KMS-11 (cell line): Measurements from ENCODE around the gene DLD.

Source experiments
- H2AFZ ChIP-seq: fragments of 200-600 bp; sonication (generic); 2 replicates; pipeline ENCODE4 v1.6.1; 2016; ENCODE audit warnings: antibody characterized with exemption, mixed run types, low read depth
- H3K27ac ChIP-seq: fragments of 200-600 bp; sonication (generic); 2 replicates; pipeline ENCODE4 v1.6.1; 2016; ENCODE audit warnings: mild to moderate bottlenecking, mixed run types
- H3K27me3 ChIP-seq: fragments of 200-600 bp; sonication (generic); 2 replicates; pipeline ENCODE4 v1.6.1; 2017; ENCODE audit warnings: mild to moderate bottlenecking, low read depth, mixed run types, moderate library complexity; ENCODE audit not compliant: insufficient read depth
- H3K36me3 ChIP-seq: fragments of 200-600 bp; sonication (generic); 2 replicates; pipeline ENCODE4 v1.6.1; 2017; ENCODE audit warnings: mild to moderate bottlenecking, mixed run types; ENCODE audit not compliant: insufficient read depth
- H3K4me1 ChIP-seq: fragments of 200-600 bp; sonication (generic); 2 replicates; pipeline ENCODE4 v1.6.1; 2016; ENCODE audit warnings: mild to moderate bottlenecking, low read depth, mixed run types; ENCODE audit not compliant: poor library complexity, severe bottlenecking
- H3K4me2 ChIP-seq: fragments of 200-600 bp; sonication (generic); 2 replicates; pipeline ENCODE4 v1.7.0; 2016; ENCODE audit warnings: mild to moderate bottlenecking, mixed run types
- H3K4me3 ChIP-seq: fragments of 200-600 bp; sonication (generic); IDR thresholded peaks from 2 replicates; pipeline ENCODE4 v1.6.1; 2017; ENCODE audit warnings: low read depth, low read length, mixed read lengths; ENCODE audit not compliant: insufficient read depth
- H3K79me2 ChIP-seq: fragments of 200-600 bp; sonication (generic); 2 replicates; pipeline ENCODE4 v1.6.1; 2016; ENCODE audit warnings: low read depth, mixed run types; ENCODE audit not compliant: insufficient read depth
- H3K9ac ChIP-seq: fragments of 200-600 bp; sonication (generic); 2 replicates; pipeline ENCODE4 v1.6.1; 2016; ENCODE audit warnings: mild to moderate bottlenecking, mixed run types
- H4K20me1 ChIP-seq: fragments of 200-600 bp; sonication (generic); 2 replicates; pipeline ENCODE4 v1.6.1; 2016; ENCODE audit warnings: mild to moderate bottlenecking, mixed run types; ENCODE audit not compliant: insufficient read depth
- CTCF ChIP-seq: fragments of 200-600 bp; sonication (generic); conservative IDR thresholded peaks from 2 replicates; pipeline ENCODE4 v1.6.1; 2017; ENCODE audit warnings: low read depth, mild to moderate bottlenecking, antibody characterized with exemption, low read length, moderate library complexity, mixed read lengths

DLD gene

GRCh38 chr7:107907790-107908189, 16.8 kb downstream of the DLD start:
- no peak overlapping the region for H2AFZ ChIP-seq
- H3K79me2 ChIP-seq, result peaks cover 3% of the 10 kb centered on the region; the same call in 1 of the 2 replicates
- no peaks in the 10 kb centered on the region for H3K27me3 ChIP-seq
- H3K9ac ChIP-seq, result no peak overlapping the region
- H3K4me3 ChIP-seq, result no peak overlapping the region
- H3K27ac ChIP-seq, result no peak overlapping the region
- 0 out of 2 replicates have a peak, but pooled peaks cover under 1% of the 10 kb centered on the region for H4K20me1 ChIP-seq
- no peak overlapping the region for H3K4me2 ChIP-seq
- peaks cover 6% of the 10 kb centered on the region; the same call in 1 of the 2 replicates for H3K36me3 ChIP-seq
- H3K4me1 ChIP-seq, result no peaks in the 10 kb centered on the region
- no peak for TF ChIP-seq CTCF

- H3K4me3 ChIP-seq, result no peak overlapping the region
- no peak for TF ChIP-seq CTCF
- no peak overlapping the region for H3K27ac ChIP-seq
- H3K4me2 ChIP-seq, result no peak overlapping the region
- H3K79me2 ChIP-seq, result peaks cover 7% of the 10 kb centered on the region; the same call in 1 of the 2 replicates
- no peaks in the 10 kb centered on the region for H3K4me1 ChIP-seq
- H3K27me3 ChIP-seq, result no peaks in the 10 kb centered on the region
- H3K9ac ChIP-seq, result no peak overlapping the region
- H3K36me3 ChIP-seq, result peaks cover 6% of the 10 kb centered on the region; the same call in 1 of the 2 replicates
- H2AFZ ChIP-seq, result no peak overlapping the region
- no peaks in the 10 kb centered on the region for H4K20me1 ChIP-seq
Measured at GRCh38 chr7:107909445-107909844, 18.5 kb downstream of the DLD start.

DNA sequence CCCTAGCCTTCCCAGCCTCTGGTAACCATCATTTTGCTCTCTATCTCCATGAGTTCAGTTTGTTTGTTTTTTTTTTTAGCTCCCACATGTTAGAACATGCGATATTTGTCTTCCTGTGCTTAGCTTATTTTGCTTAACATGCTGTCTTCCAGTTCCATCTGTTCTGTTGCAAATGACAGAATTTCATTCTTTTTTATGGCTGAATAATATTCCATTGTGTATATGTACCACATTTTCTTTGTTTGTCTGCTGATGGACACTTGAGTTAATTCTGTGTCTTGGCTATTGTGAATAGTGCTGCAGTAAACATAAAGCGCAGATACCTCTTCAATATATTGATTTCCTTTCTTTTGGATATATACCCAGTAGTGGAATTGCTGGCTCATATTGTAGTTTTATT, 21.0 kb downstream of the DLD start:
- no peaks in the 10 kb centered on the region for H3K27me3 ChIP-seq
- TF ChIP-seq CTCF, result no peak
- H3K4me1 ChIP-seq, result peaks cover 3% of the 10 kb centered on the region
- no peak overlapping the region for H3K27ac ChIP-seq
- no peaks in the 10 kb centered on the region for H4K20me1 ChIP-seq
- H2AFZ ChIP-seq, result no peak overlapping the region
- H3K4me2 ChIP-seq, result no peak overlapping the region
- peaks cover 7% of the 10 kb centered on the region; the same call in 1 of the 2 replicates for H3K79me2 ChIP-seq
- H3K4me3 ChIP-seq, result no peak overlapping the region
- H3K36me3 ChIP-seq, result peaks cover 6% of the 10 kb centered on the region; the same call in 1 of the 2 replicates
- no peak overlapping the region for H3K9ac ChIP-seq

- H3K9ac ChIP-seq, result no peak overlapping the region
- H3K4me2 ChIP-seq, result no peak overlapping the region
- TF ChIP-seq CTCF, result no peak
- no peak overlapping the region for H3K4me3 ChIP-seq
- peaks cover 19% of the 10 kb centered on the region for H3K4me1 ChIP-seq
- H3K36me3 ChIP-seq, result peaks cover 6% of the 10 kb centered on the region; the same call in 1 of the 2 replicates
- H3K27me3 ChIP-seq, result no peaks in the 10 kb centered on the region
- no peak overlapping the region for H3K27ac ChIP-seq
- peaks cover 7% of the 10 kb centered on the region; the same call in 1 of the 2 replicates for H3K79me2 ChIP-seq
- H4K20me1 ChIP-seq, result no peaks in the 10 kb centered on the region
- no peak overlapping the region for H2AFZ ChIP-seq
Measured at GRCh38 chr7:107913851-107914250, 22.9 kb downstream of the DLD start.
